ENCODE results near the gene ABHD12.
"Not testable (repeated sequence)": the region's sequence is repeated elsewhere in the genome, so short reads cannot be mapped to it uniquely, and the experiment has no call there.

ABHD12 gene

DNA sequence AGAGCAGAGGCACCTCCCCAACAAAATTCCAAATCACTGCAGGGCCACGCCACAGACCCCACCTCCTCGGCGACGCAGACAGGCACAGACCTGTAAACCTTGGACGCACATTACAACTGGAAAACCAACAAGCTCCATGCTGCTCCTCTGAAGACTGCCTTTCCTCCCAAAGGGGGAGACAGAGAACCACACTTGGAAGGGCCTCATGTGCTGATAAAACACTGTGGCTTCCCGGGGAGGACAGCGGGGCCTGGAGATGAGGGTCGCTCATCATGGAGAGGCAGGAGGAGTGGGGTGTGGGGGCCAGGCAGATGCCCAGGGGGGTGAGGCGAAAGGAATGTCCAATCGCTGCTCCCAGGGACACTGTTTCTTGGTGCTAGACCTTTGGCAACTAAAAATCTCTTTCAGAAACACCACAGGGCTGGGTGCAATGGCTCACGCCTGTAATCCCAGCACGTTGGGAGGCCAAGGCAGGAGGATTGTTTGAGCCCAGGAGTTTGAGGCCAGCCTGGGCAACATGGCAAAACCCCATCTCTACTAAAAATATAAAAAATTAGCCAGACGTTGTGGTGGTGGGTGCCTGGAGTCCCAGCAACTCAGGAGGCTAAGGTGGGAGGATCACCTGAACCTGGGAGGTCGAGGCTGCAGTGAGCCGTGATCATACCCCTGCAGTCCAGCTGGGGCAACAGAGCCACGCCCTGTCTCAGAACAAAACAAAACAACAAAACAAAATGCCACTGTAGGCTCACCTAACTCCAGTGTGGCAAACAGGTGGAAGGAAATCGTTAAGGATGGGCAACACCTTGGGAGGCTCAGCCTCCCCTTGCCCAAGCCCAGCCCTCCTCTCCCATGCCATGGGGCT is 53.8 kb downstream of the ABHD12 start:
- ATAC-seq = peak; percentile 67
- TF ChIP-seq TCF4 (CRISPR knock-in tag; IDR thresholded peaks at IDR 0.05; ENCODE audit: borderline replicate concordance) = no peak
- no peak for TF ChIP-seq ARNTL (CRISPR knock-in tag; IDR thresholded peaks at IDR 0.05; ENCODE audit: borderline replicate concordance, low read depth)
- TF ChIP-seq BACH2 (CRISPR knock-in tag; IDR thresholded peaks at IDR 0.05; ENCODE audit: borderline replicate concordance) = no peak
- no peak for TF ChIP-seq ZFP3 (CRISPR knock-in tag; IDR thresholded peaks at IDR 0.05)
- TF ChIP-seq ZFP30 (CRISPR knock-in tag; IDR thresholded peaks at IDR 0.05) = no peak
- no peak for TF ChIP-seq ISL1 (CRISPR knock-in tag; IDR thresholded peaks at IDR 0.05)
- TF ChIP-seq TOX (CRISPR knock-in tag; IDR thresholded peaks at IDR 0.05; ENCODE audit: borderline replicate concordance) = no peak
- TF ChIP-seq, protein P1, sequence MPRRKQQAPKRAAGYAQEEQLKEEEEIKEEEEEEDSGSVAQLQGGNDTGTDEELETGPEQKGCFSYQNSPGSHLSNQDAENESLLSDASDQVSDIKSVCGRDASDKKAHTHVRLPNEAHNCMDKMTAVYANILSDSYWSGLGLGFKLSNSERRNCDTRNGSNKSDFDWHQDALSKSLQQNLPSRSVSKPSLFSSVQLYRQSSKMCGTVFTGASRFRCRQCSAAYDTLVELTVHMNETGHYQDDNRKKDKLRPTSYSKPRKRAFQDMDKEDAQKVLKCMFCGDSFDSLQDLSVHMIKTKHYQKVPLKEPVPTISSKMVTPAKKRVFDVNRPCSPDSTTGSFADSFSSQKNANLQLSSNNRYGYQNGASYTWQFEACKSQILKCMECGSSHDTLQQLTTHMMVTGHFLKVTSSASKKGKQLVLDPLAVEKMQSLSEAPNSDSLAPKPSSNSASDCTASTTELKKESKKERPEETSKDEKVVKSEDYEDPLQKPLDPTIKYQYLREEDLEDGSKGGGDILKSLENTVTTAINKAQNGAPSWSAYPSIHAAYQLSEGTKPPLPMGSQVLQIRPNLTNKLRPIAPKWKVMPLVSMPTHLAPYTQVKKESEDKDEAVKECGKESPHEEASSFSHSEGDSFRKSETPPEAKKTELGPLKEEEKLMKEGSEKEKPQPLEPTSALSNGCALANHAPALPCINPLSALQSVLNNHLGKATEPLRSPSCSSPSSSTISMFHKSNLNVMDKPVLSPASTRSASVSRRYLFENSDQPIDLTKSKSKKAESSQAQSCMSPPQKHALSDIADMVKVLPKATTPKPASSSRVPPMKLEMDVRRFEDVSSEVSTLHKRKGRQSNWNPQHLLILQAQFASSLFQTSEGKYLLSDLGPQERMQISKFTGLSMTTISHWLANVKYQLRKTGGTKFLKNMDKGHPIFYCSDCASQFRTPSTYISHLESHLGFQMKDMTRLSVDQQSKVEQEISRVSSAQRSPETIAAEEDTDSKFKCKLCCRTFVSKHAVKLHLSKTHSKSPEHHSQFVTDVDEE (CRISPR knock-in tag; IDR thresholded peaks at IDR 0.05) = no peak
- TF ChIP-seq, protein P2, sequence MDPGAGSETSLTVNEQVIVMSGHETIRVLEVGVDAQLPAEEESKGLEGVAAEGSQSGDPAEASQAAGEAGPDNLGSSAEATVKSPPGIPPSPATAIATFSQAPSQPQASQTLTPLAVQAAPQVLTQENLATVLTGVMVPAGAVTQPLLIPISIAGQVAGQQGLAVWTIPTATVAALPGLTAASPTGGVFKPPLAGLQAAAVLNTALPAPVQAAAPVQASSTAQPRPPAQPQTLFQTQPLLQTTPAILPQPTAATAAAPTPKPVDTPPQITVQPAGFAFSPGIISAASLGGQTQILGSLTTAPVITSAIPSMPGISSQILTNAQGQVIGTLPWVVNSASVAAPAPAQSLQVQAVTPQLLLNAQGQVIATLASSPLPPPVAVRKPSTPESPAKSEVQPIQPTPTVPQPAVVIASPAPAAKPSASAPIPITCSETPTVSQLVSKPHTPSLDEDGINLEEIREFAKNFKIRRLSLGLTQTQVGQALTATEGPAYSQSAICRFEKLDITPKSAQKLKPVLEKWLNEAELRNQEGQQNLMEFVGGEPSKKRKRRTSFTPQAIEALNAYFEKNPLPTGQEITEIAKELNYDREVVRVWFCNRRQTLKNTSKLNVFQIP (CRISPR knock-in tag; IDR thresholded peaks at IDR 0.05; ENCODE audit: borderline replicate concordance, low read depth) = no peak
- no peak for TF ChIP-seq PPARA (CRISPR knock-in tag; IDR thresholded peaks at IDR 0.05; ENCODE audit: borderline replicate concordance)
- no peak for TF ChIP-seq ZC3H10 (CRISPR knock-in tag; IDR thresholded peaks at IDR 0.05)
- TF ChIP-seq ESRRG (CRISPR knock-in tag; IDR thresholded peaks at IDR 0.05) = no peak
- no peak for TF ChIP-seq CSDC2 (CRISPR knock-in tag; IDR thresholded peaks at IDR 0.05)
- TF ChIP-seq RARB (CRISPR knock-in tag; IDR thresholded peaks at IDR 0.05) = no peak
- no peak for TF ChIP-seq GLIS3 (CRISPR knock-in tag; IDR thresholded peaks at IDR 0.05)
- TF ChIP-seq ZNF70 (CRISPR knock-in tag; IDR thresholded peaks at IDR 0.05) = no peak
- no peak for TF ChIP-seq OSR1 (CRISPR knock-in tag; IDR thresholded peaks at IDR 0.05)
- TF ChIP-seq, protein P3, sequence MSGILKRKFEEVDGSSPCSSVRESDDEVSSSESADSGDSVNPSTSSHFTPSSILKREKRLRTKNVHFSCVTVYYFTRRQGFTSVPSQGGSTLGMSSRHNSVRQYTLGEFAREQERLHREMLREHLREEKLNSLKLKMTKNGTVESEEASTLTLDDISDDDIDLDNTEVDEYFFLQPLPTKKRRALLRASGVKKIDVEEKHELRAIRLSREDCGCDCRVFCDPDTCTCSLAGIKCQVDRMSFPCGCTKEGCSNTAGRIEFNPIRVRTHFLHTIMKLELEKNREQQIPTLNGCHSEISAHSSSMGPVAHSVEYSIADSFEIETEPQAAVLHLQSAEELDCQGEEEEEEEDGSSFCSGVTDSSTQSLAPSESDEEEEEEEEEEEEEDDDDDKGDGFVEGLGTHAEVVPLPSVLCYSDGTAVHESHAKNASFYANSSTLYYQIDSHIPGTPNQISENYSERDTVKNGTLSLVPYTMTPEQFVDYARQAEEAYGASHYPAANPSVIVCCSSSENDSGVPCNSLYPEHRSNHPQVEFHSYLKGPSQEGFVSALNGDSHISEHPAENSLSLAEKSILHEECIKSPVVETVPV (CRISPR knock-in tag; IDR thresholded peaks at IDR 0.05) = no peak
- TF ChIP-seq SNAI2 (CRISPR knock-in tag; IDR thresholded peaks at IDR 0.05) = no peak
- TF ChIP-seq ZNF8 (CRISPR knock-in tag; IDR thresholded peaks at IDR 0.05) = no peak

DNA sequence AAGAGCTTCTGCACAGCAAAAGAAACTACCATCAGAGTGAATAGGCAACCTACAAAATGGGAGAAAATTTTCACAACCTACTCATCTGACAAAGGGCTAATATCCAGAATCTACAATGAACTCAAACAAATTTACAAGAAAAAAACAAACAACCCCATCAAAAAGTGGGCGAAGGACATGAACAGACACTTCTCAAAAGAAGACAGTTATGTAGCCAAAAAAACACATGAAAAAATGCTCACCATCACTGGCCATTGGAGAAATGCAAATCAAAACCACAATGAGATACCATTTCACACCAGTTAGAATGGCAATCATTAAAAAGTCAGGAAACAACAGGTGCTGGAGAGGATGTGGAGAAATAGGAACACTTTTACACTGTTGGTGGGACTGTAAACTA is 55.7 kb downstream of the ABHD12 start:
- not testable (repeated sequence) for ATAC-seq

DNA sequence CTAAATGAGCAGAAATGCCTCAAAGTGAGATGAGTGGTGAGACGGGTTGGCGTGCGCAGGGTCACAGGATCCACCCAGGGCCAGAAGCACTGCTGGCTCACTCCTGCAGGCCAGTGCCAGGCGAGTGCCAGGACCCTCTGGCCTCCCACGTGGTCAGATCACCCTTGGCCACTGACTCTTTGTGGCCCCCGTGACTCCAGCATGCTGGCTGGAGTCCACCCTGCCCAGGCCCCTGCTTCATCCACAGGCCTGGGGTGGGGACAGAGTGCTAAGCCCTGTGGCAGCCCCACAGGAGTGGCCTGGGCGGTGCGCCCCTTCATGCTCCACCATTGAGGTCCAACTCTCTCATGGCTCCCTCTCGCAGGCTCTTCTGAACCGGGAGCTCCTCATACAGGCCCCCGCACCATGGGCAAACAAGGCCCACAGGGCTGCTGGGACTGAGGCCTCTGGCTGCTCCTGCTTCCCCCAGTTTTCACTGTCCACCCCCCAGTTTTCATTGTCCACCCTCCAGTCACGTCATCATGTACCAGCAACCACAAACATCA is 61.6 kb downstream of the ABHD12 start:
- ATAC-seq = no peak
- TF ChIP-seq ZFP3 (CRISPR knock-in tag; IDR thresholded peaks at IDR 0.05) (no peak), OSR1 (CRISPR knock-in tag; IDR thresholded peaks at IDR 0.05) (no peak), ZNF565 (CRISPR knock-in tag; conservative IDR thresholded peaks at IDR 0.05; ENCODE audit: low read depth) (no peak), ARNTL (CRISPR knock-in tag; IDR thresholded peaks at IDR 0.05; ENCODE audit: borderline replicate concordance, low read depth) (no peak), BACH2 (CRISPR knock-in tag; IDR thresholded peaks at IDR 0.05; ENCODE audit: borderline replicate concordance) (no peak), CSDC2 (CRISPR knock-in tag; IDR thresholded peaks at IDR 0.05) (no peak), GLIS3 (CRISPR knock-in tag; IDR thresholded peaks at IDR 0.05) (no peak), ESRRG (CRISPR knock-in tag; IDR thresholded peaks at IDR 0.05) (no peak), ZNF8 (CRISPR knock-in tag; IDR thresholded peaks at IDR 0.05) (no peak), SNAI2 (CRISPR knock-in tag; IDR thresholded peaks at IDR 0.05) (no peak)
- TF ChIP-seq, protein P2 (CRISPR knock-in tag; IDR thresholded peaks at IDR 0.05; ENCODE audit: borderline replicate concordance, low read depth) = no peak
- TF ChIP-seq, protein P4, sequence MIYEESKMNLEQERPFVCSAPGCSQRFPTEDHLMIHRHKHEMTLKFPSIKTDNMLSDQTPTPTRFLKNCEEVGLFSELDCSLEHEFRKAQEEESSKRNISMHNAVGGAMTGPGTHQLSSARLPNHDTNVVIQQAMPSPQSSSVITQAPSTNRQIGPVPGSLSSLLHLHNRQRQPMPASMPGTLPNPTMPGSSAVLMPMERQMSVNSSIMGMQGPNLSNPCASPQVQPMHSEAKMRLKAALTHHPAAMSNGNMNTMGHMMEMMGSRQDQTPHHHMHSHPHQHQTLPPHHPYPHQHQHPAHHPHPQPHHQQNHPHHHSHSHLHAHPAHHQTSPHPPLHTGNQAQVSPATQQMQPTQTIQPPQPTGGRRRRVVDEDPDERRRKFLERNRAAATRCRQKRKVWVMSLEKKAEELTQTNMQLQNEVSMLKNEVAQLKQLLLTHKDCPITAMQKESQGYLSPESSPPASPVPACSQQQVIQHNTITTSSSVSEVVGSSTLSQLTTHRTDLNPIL (CRISPR knock-in tag; IDR thresholded peaks at IDR 0.05; ENCODE audit: low read depth) = no peak
- TF ChIP-seq, protein P5, sequence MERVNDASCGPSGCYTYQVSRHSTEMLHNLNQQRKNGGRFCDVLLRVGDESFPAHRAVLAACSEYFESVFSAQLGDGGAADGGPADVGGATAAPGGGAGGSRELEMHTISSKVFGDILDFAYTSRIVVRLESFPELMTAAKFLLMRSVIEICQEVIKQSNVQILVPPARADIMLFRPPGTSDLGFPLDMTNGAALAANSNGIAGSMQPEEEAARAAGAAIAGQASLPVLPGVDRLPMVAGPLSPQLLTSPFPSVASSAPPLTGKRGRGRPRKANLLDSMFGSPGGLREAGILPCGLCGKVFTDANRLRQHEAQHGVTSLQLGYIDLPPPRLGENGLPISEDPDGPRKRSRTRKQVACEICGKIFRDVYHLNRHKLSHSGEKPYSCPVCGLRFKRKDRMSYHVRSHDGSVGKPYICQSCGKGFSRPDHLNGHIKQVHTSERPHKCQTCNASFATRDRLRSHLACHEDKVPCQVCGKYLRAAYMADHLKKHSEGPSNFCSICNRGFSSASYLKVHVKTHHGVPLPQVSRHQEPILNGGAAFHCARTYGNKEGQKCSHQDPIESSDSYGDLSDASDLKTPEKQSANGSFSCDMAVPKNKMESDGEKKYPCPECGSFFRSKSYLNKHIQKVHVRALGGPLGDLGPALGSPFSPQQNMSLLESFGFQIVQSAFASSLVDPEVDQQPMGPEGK (CRISPR knock-in tag; IDR thresholded peaks at IDR 0.05; ENCODE audit: borderline replicate concordance) = no peak
